Measurements from ENCODE around the gene NRBF2. TPM values are rescaled to one million over a fixed set of nuclear protein-coding genes. Genes with fewer than 3 reads are reported as not detected.
A peak's percentile ranks its signal among the peaks of the same experiment; 100 is the strongest.

NRBF2 gene
- total RNA-seq, 1 experiment from 2014 or later, result 24.8 TPM

GRCh38 chr10:63142136-63142535, 9.0 kb downstream of the NRBF2 start:
- intact Hi-C loops (cut with micrococcal nuclease; ENCODE audit: unreplicated experiment), result no loop called here
- H3K27me3 ChIP-seq (replicated peaks; ENCODE audit: insufficient read depth, low read depth, low read length, poor library complexity), result no peaks in the 10 kb centered on the region
- DNase-seq (ENCODE audit: low spot score), result no peak
- ChIA-PET CTCF (no interaction called here), POLR2A (ENCODE audit: low non-redundant PET) (no interaction called here)
- no peaks in the 10 kb centered on the region for H3K9me3 ChIP-seq (ENCODE audit: low read depth, low read length, poor library complexity, severe bottlenecking)
- peaks cover 13% of the 10 kb centered on the region for H3K4me1 ChIP-seq (ENCODE audit: insufficient read depth, low read length, poor library complexity, severe bottlenecking)
- no peak overlapping the region for H3K4me3 ChIP-seq (ENCODE audit: low read depth, low read length, poor library complexity, severe bottlenecking)
- H3K36me3 ChIP-seq (ENCODE audit: insufficient read depth, low read length, poor library complexity, severe bottlenecking), result no peaks in the 10 kb centered on the region
- no TSS peak for BruUV-seq (replicated peaks)
- H3K27ac ChIP-seq (ENCODE audit: low read depth, low read length, poor library complexity, severe bottlenecking), result no peak overlapping the region
- TF ChIP-seq CTCF (conservative IDR thresholded peaks at IDR 0.05; ENCODE audit: low read depth, low read length) (no peak), EZH2 (IDR thresholded peaks at IDR 0.05; ENCODE audit: borderline replicate concordance, low read depth, low read length, poor library complexity, severe bottlenecking) (no peak)

- BruUV-seq (replicated peaks), result no TSS peak
- peaks cover 23% of the 10 kb centered on the region for H3K4me1 ChIP-seq (ENCODE audit: insufficient read depth, low read length, poor library complexity, severe bottlenecking)
- ChIA-PET POLR2A (ENCODE audit: low non-redundant PET) (no interaction called here), CTCF (no interaction called here)
- no peak for DNase-seq (ENCODE audit: low spot score)
- no peak overlapping the region for H3K27ac ChIP-seq (ENCODE audit: low read depth, low read length, poor library complexity, severe bottlenecking)
- H3K27me3 ChIP-seq (replicated peaks; ENCODE audit: insufficient read depth, low read depth, low read length, poor library complexity), result no peaks in the 10 kb centered on the region
- H3K36me3 ChIP-seq (ENCODE audit: insufficient read depth, low read length, poor library complexity, severe bottlenecking), result no peaks in the 10 kb centered on the region
- no peaks in the 10 kb centered on the region for H3K9me3 ChIP-seq (ENCODE audit: low read depth, low read length, poor library complexity, severe bottlenecking)
- intact Hi-C loops (cut with micrococcal nuclease; ENCODE audit: unreplicated experiment), result no loop called here
- TF ChIP-seq EZH2 (IDR thresholded peaks at IDR 0.05; ENCODE audit: borderline replicate concordance, low read depth, low read length, poor library complexity, severe bottlenecking) (no peak), CTCF (conservative IDR thresholded peaks at IDR 0.05; ENCODE audit: low read depth, low read length) (no peak)
- no peak overlapping the region for H3K4me3 ChIP-seq (ENCODE audit: low read depth, low read length, poor library complexity, severe bottlenecking)
These were observed 10.9 kb downstream of the NRBF2 start for GRCh38 chr10:63143987-63144386.

GRCh38 chr10:63145782-63146181, 12.7 kb downstream of the NRBF2 start:
- TF ChIP-seq EZH2 (IDR thresholded peaks at IDR 0.05; ENCODE audit: borderline replicate concordance, low read depth, low read length, poor library complexity, severe bottlenecking) (no peak), CTCF (conservative IDR thresholded peaks at IDR 0.05; ENCODE audit: low read depth, low read length) (no peak)
- DNase-seq (ENCODE audit: low spot score), result peak; percentile 34
- H3K27ac ChIP-seq (ENCODE audit: low read depth, low read length, poor library complexity, severe bottlenecking), result peak overlapping the region; percentile 24
- H3K4me1 ChIP-seq (ENCODE audit: insufficient read depth, low read length, poor library complexity, severe bottlenecking), result peaks cover 23% of the 10 kb centered on the region
- intact Hi-C loops (cut with micrococcal nuclease; ENCODE audit: unreplicated experiment), result no loop called here
- no peak overlapping the region for H3K4me3 ChIP-seq (ENCODE audit: low read depth, low read length, poor library complexity, severe bottlenecking)
- CTCF ChIA-PET, result interaction anchor here (1.4 to 1.9 kb wide), 2 partner anchors 12 to 61 kb away, joined by 4 to 5 read pairs; no protein-coding TSS in a partner anchor
- H3K36me3 ChIP-seq (ENCODE audit: insufficient read depth, low read length, poor library complexity, severe bottlenecking), result no peaks in the 10 kb centered on the region
- no peaks in the 10 kb centered on the region for H3K9me3 ChIP-seq (ENCODE audit: low read depth, low read length, poor library complexity, severe bottlenecking)
- BruUV-seq (replicated peaks), result no TSS peak
- POLR2A ChIA-PET (ENCODE audit: low non-redundant PET), result no interaction called here
- H3K27me3 ChIP-seq (replicated peaks; ENCODE audit: insufficient read depth, low read depth, low read length, poor library complexity), result no peaks in the 10 kb centered on the region
